Nephron progenitor cell (in vitro differentiated cells): ENCODE measurements around the gene PODXL.

Experiments used
- DNase-seq: peaks from one replicate; pipeline ENCODE4 v3.0.0; 2021
- H3K27ac Mint-ChIP-seq: 2 replicates; pipeline ENCODE4 v1.8.0; 2021; ENCODE audit warnings: mild to moderate bottlenecking, moderate library complexity, mixed read lengths
- H3K27me3 Mint-ChIP-seq: 2 replicates; pipeline ENCODE4 v1.8.0; 2021; ENCODE audit warnings: mild to moderate bottlenecking, low read depth, mixed read lengths; ENCODE audit not compliant: poor library complexity
- H3K36me3 Mint-ChIP-seq: 2 replicates; pipeline ENCODE4 v1.8.0; 2021; ENCODE audit warnings: low read depth, mixed read lengths
- H3K4me1 Mint-ChIP-seq: 2 replicates; pipeline ENCODE4 v1.8.0; 2021; ENCODE audit warnings: mixed read lengths
- H3K4me3 Mint-ChIP-seq: 2 replicates; pipeline ENCODE4 v1.8.0; 2021; ENCODE audit warnings: mild to moderate bottlenecking, moderate library complexity, mixed read lengths
- H3K9me3 Mint-ChIP-seq: 2 replicates; pipeline ENCODE4 v1.8.0; 2021; ENCODE audit warnings: mild to moderate bottlenecking, moderate library complexity, mixed read lengths
- CTCF ChIP-seq: fragments of 200-600 bp; sonication (generic); IDR thresholded peaks from 2 replicates; pipeline ENCODE4 v1.5.0; 2021; ENCODE audit warnings: antibody characterized with exemption

The PODXL gene

GRCh38 chr7:131529179-131529578 is 27.2 kb downstream of the PODXL start:
- Mint-ChIP-seq H3K4me3 (no peak overlapping the region), H3K36me3 (no peaks in the 10 kb centered on the region), H3K4me1 (peaks cover 11% of the 10 kb centered on the region), H3K27me3 (peaks cover 10% of the 10 kb centered on the region), H3K9me3 (no peaks in the 10 kb centered on the region), H3K27ac (no peak overlapping the region)
- DNase-seq: no peak
- TF ChIP-seq CTCF: no peak

- Mint-ChIP-seq H3K27me3 (peaks cover 7% of the 10 kb centered on the region), H3K9me3 (no peaks in the 10 kb centered on the region), H3K4me1 (peaks cover 11% of the 10 kb centered on the region), H3K27ac (no peak overlapping the region), H3K4me3 (no peak overlapping the region), H3K36me3 (no peaks in the 10 kb centered on the region)
- no peak for TF ChIP-seq CTCF
- no peak for DNase-seq
These were observed 29.0 kb downstream of the PODXL start for GRCh38 chr7:131527456-131527855.

- Mint-ChIP-seq H3K4me1 (peaks cover 18% of the 10 kb centered on the region), H3K27me3 (peaks cover 10% of the 10 kb centered on the region), H3K9me3 (no peaks in the 10 kb centered on the region), H3K36me3 (no peaks in the 10 kb centered on the region), H3K27ac (no peak overlapping the region), H3K4me3 (no peak overlapping the region)
- DNase-seq: no peak
- TF ChIP-seq CTCF: no peak
These were observed 30.6 kb downstream of the PODXL start for GRCh38 chr7:131525820-131526219.

GRCh38 chr7:131524703-131525102 is 31.7 kb downstream of the PODXL start:
- Mint-ChIP-seq H3K27me3 (peaks cover 10% of the 10 kb centered on the region), H3K36me3 (no peaks in the 10 kb centered on the region), H3K27ac (no peak overlapping the region), H3K9me3 (no peaks in the 10 kb centered on the region), H3K4me3 (no peak overlapping the region), H3K4me1 (peaks cover 18% of the 10 kb centered on the region)
- no peak for TF ChIP-seq CTCF
- no peak for DNase-seq

GRCh38 chr7:131524115-131524514 is 32.3 kb downstream of the PODXL start:
- H3K27me3 Mint-ChIP-seq: peaks cover 10% of the 10 kb centered on the region
- H3K4me3 Mint-ChIP-seq: no peak overlapping the region
- H3K36me3 Mint-ChIP-seq: no peaks in the 10 kb centered on the region
- H3K9me3 Mint-ChIP-seq: no peaks in the 10 kb centered on the region
- TF ChIP-seq CTCF: no peak
- no peak overlapping the region for H3K27ac Mint-ChIP-seq
- DNase-seq: no peak
- peaks cover 13% of the 10 kb centered on the region for H3K4me1 Mint-ChIP-seq

- no peak overlapping the region for H3K27ac Mint-ChIP-seq
- no peak for DNase-seq
- H3K36me3 Mint-ChIP-seq: no peaks in the 10 kb centered on the region
- no peak overlapping the region for H3K4me3 Mint-ChIP-seq
- no peak for TF ChIP-seq CTCF
- peaks cover 7% of the 10 kb centered on the region for H3K4me1 Mint-ChIP-seq
- H3K9me3 Mint-ChIP-seq: no peaks in the 10 kb centered on the region
- H3K27me3 Mint-ChIP-seq: peaks cover 7% of the 10 kb centered on the region
These were observed 34.0 kb downstream of the PODXL start for GRCh38 chr7:131522325-131522930.
